Right cardiac atrium (tissue), 5 donors: Measurements from ENCODE around the gene PHOX2B. TPM values are rescaled to one million over a fixed set of nuclear protein-coding genes. Genes with fewer than 3 reads are reported as not detected.
"Not testable (repeated sequence)": the region's sequence is repeated elsewhere in the genome, so short reads cannot be mapped to it uniquely, and the experiment has no call there.

Experiments
- ATAC-seq, 2 donors: fragments of 200-7000 bp; cut with Tn5 transposase; one replicate each; pipeline versions ENCODE4 v1.8.0 to v1.9.1; 2020; ENCODE audit warnings: moderate library complexity in 2 of 2, mild to moderate bottlenecking in 1 of 2
- DNase-seq, 3 donors: peaks; one replicate each; pipeline ENCODE4 v3.0.0-alpha.2; 2020
- H3K27ac ChIP-seq: one replicate; pipeline ENCODE4 v1.5.1; 2013; ENCODE audit warnings: mild to moderate bottlenecking, low read length, control low read depth, moderate library complexity
- H3K27me3 ChIP-seq: one replicate; pipeline ENCODE4 v1.6.1; 2013; ENCODE audit not compliant: control insufficient read depth, insufficient read depth
- H3K4me1 ChIP-seq: one replicate; pipeline ENCODE4 v1.6.1; 2013; ENCODE audit warnings: low read length; ENCODE audit not compliant: control insufficient read depth, insufficient read depth
- H3K4me3 ChIP-seq: one replicate; pipeline ENCODE4 v1.5.1; 2013; ENCODE audit warnings: low read length, control low read depth
- H3K9me3 ChIP-seq: one replicate; pipeline ENCODE4 v1.6.1; 2013; ENCODE audit warnings: low read length; ENCODE audit not compliant: control insufficient read depth
- WGBS: extraction: QIAGEN DNeasy Blood & Tissue Kit; methylation state at CpG from one replicate; pipeline ENCODE4 v1.1.7; 2013; 5-methylcytosine and 5-hydroxymethylcytosine counted together
- intact Hi-C, 4 donors: fragments of 100-400 bp; cut with DNase I; formaldehyde crosslinking; loops; one replicate each; pipeline versions ENCODE4 v1.11.0 to v1.14.0; 2022 to 2023
- polyA plus RNA-seq: library from polyadenylated mRNA; stranded (reverse); fragments of 200-250 nt; gene quantifications from one replicate; pipeline ENCODE4 v1.2.3, GENCODE V29; 2013
- total RNA-seq, 4 donors: library from RNA; stranded (reverse); fragmentation: NEBNext Ultra II Directional; extraction: Animal tissue kit (Norgen Biotek cat#: 25700); gene quantifications; one replicate each; pipeline ENCODE4 v1.2.1, GENCODE V29; 2021
- donor health status: healthy with polysubstance abuse.
- donor health status: DM: no; HTN: yes; CAD: no.
- donor health status: DM: no; HTN: no; CAD: no.
- donor health status: DM: no; HTN: yes; CAD: no; lungs with severe emphysema.
- donor health status: DM: yes; HTN: yes; CAD: no.

Gene PHOX2B
- total and polyA plus RNA-seq, 5 donors: 0.11 to 0.16 TPM; not detected in 3

GRCh38 chr4:41727861-41728572 lies 20.5 kb downstream of the PHOX2B start:
- no peak overlapping the region for H3K27ac ChIP-seq
- H3K4me1 ChIP-seq: no peaks in the 10 kb centered on the region
- H3K27me3 ChIP-seq: no peaks in the 10 kb centered on the region
- no peak overlapping the region for H3K4me3 ChIP-seq
- intact Hi-C loops: no loop called here
- ATAC-seq (no peak), DNase-seq (no peak)
- 57% methylated on average over 4 of the region's 4 CpGs for WGBS
- no peaks in the 10 kb centered on the region for H3K9me3 ChIP-seq

- no peak for DNase-seq
- Histone ChIP-seq H3K27ac (no peak overlapping the region), H3K9me3 (no peaks in the 10 kb centered on the region), H3K27me3 (peaks cover 4% of the 10 kb centered on the region), H3K4me1 (no peaks in the 10 kb centered on the region), H3K4me3 (no peak overlapping the region)
- no peak for ATAC-seq
- 2% methylated on average over 1 of the region's 1 CpG for WGBS
- intact Hi-C loops: no loop called here
These were observed 23.3 kb downstream of the PHOX2B start for GRCh38 chr4:41725254-41725653.

- DNase-seq (no peak), ATAC-seq (no peak)
- WGBS: 65% methylated on average over 3 of the region's 3 CpGs
- peaks cover 4% of the 10 kb centered on the region for H3K27me3 ChIP-seq
- no peaks in the 10 kb centered on the region for H3K4me1 ChIP-seq
- H3K9me3 ChIP-seq: no peaks in the 10 kb centered on the region
- intact Hi-C loops: no loop called here
- no peak overlapping the region for H3K4me3 ChIP-seq
- no peak overlapping the region for H3K27ac ChIP-seq
These were observed 25.2 kb downstream of the PHOX2B start for GRCh38 chr4:41723286-41723685.

- DNase-seq (no peak), ATAC-seq (no peak)
- H3K4me1 ChIP-seq: no peaks in the 10 kb centered on the region
- H3K27me3 ChIP-seq: peaks cover 4% of the 10 kb centered on the region
- H3K4me3 ChIP-seq: no peak overlapping the region
- H3K9me3 ChIP-seq: no peaks in the 10 kb centered on the region
- WGBS: 97% methylated on average over 1 of the region's 1 CpG
- H3K27ac ChIP-seq: no peak overlapping the region
- intact Hi-C loops: no loop called here
These were observed 26.3 kb downstream of the PHOX2B start for GRCh38 chr4:41722181-41722580.

- intact Hi-C loops: no loop called here
- H3K9me3 ChIP-seq: no peaks in the 10 kb centered on the region
- H3K4me1 ChIP-seq: no peaks in the 10 kb centered on the region
- peaks cover 4% of the 10 kb centered on the region for H3K27me3 ChIP-seq
- no peak overlapping the region for H3K4me3 ChIP-seq
- 75% methylated on average over 2 of the region's 2 CpGs for WGBS
- ATAC-seq: no peak
- H3K27ac ChIP-seq: no peak overlapping the region
- no peak for DNase-seq
These were observed 29.1 kb downstream of the PHOX2B start for GRCh38 chr4:41719417-41719816.

- Histone ChIP-seq H3K9me3 (no peaks in the 10 kb centered on the region), H3K4me3 (no peak overlapping the region), H3K4me1 (no peaks in the 10 kb centered on the region), H3K27ac (no peak overlapping the region), H3K27me3 (peaks cover 4% of the 10 kb centered on the region)
- DNase-seq: no peak
- ATAC-seq: no peak
- intact Hi-C loops: no loop called here
These were observed 29.6 kb downstream of the PHOX2B start for GRCh38 chr4:41718907-41719306.

- no peaks in the 10 kb centered on the region for H3K4me1 ChIP-seq
- no peaks in the 10 kb centered on the region for H3K27me3 ChIP-seq
- no peaks in the 10 kb centered on the region for H3K9me3 ChIP-seq
- no peak overlapping the region for H3K4me3 ChIP-seq
- no peak overlapping the region for H3K27ac ChIP-seq
- intact Hi-C loops: no loop called here
- ATAC-seq: no peak
- DNase-seq: no peak
- WGBS: 56% methylated on average over 1 of the region's 1 CpG
These were observed 33.4 kb downstream of the PHOX2B start for GRCh38 chr4:41715155-41715554.

- intact Hi-C loops: no loop called here
- DNase-seq: no peak
- WGBS: 71% methylated on average over 6 of the region's 6 CpGs
- Histone ChIP-seq H3K27ac (no peak overlapping the region), H3K9me3 (no peaks in the 10 kb centered on the region), H3K27me3 (no peaks in the 10 kb centered on the region), H3K4me1 (no peaks in the 10 kb centered on the region), H3K4me3 (no peak overlapping the region)
- ATAC-seq: no peak
These were observed 34.0 kb downstream of the PHOX2B start for GRCh38 chr4:41714364-41715000.

- Histone ChIP-seq H3K4me1 (no peaks in the 10 kb centered on the region), H3K27me3 (no peaks in the 10 kb centered on the region), H3K4me3 (no peak overlapping the region), H3K9me3 (no peaks in the 10 kb centered on the region), H3K27ac (no peak overlapping the region)
- WGBS: 77% methylated on average over 1 of the region's 1 CpG
- DNase-seq: no peak
- intact Hi-C loops: no loop called here
- no peak for ATAC-seq
These were observed 34.8 kb downstream of the PHOX2B start for GRCh38 chr4:41713768-41714167.

GRCh38 chr4:41712425-41712824 lies 36.1 kb downstream of the PHOX2B start:
- Histone ChIP-seq H3K4me3 (no peak overlapping the region), H3K27ac (no peak overlapping the region), H3K4me1 (no peaks in the 10 kb centered on the region), H3K9me3 (no peaks in the 10 kb centered on the region), H3K27me3 (no peaks in the 10 kb centered on the region)
- DNase-seq: no peak
- intact Hi-C loops: no loop called here
- 73% methylated on average over 3 of the region's 3 CpGs for WGBS
- ATAC-seq: no peak

GRCh38 chr4:41711654-41712053 lies 36.9 kb downstream of the PHOX2B start:
- H3K27me3 ChIP-seq, DNase-seq, H3K4me3 ChIP-seq, H3K4me1 ChIP-seq, H3K27ac ChIP-seq, H3K9me3 ChIP-seq, intact Hi-C loops, ATAC-seq: not testable (repeated sequence)
- 93% methylated on average over 2 of the region's 2 CpGs for WGBS
